GM11168 (cell line): ENCODE data around the gene NUSAP1.
"Not testable (repeated sequence)": the region's sequence is repeated elsewhere in the genome, so short reads cannot be mapped to it uniquely, and the experiment has no call there.

Source experiments
- in situ Hi-C: fragments of 300-500 bp; cut with MboI; formaldehyde crosslinking; loops from one replicate; pipeline ENCODE4 v1.12.0; 2022; ENCODE audit warnings: low sequenced_read_pairs; ENCODE audit not compliant: unreplicated experiment

NUSAP1 gene

GRCh38 chr15:41331833-41332193 lies 868 bp upstream of the NUSAP1 start:
- in situ Hi-C loops: no loop called here

- in situ Hi-C loops: no loop called here
Measured at GRCh38 chr15:41333026-41333562, 413 bp downstream of the NUSAP1 start.

GRCh38 chr15:41334293-41335120 lies 1.8 kb downstream of the NUSAP1 start:
- in situ Hi-C loops: no loop called here

DNA sequence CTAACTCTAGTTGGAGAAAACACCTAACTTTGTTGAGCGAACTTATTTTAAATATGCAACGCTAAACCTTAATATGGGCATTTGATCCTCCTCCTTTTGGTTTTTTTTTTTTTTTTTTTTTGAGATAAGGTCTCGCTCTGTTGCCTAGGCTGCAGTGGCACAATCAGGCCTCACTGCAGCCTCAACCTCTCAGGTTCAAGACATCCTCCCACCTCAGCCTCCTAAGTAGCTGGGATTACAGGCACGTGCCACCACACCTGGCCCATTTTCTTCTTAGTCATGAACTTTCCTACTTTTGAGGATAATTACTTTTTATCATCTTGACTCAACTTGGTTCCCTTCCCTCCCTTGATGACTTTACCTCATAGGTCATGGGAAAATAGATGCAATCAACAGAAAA lies 3.9 kb downstream of the NUSAP1 start:
- in situ Hi-C loops: no loop called here

DNA sequence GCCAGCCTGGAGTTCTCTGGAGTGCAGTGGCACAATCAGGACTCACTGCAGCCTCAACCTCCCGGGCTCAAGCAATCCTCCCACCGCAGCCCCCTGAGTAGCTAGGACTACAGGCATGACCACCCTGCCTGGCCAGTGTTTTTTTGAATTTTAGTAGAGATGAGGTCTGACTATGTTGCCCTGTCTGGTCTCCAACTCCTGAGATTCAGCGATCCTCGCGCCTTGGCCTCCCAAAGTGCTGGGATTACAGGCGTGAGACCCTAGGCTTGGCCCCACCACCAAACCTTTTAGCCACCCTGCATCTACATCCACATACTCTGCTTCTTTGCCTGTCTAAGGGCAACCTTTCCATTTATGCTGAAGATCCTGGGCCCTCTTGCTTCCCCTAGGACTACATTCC lies 4.4 kb downstream of the NUSAP1 start:
- in situ Hi-C loops: no loop called here

- in situ Hi-C loops: no loop called here
Measured at GRCh38 chr15:41337631-41338522, 5.2 kb downstream of the NUSAP1 start.

- in situ Hi-C loops: no loop called here
Measured at GRCh38 chr15:41340189-41340695, 7.6 kb downstream of the NUSAP1 start.

GRCh38 chr15:41341519-41341918 lies 8.8 kb downstream of the NUSAP1 start:
- in situ Hi-C loops: no loop called here

DNA sequence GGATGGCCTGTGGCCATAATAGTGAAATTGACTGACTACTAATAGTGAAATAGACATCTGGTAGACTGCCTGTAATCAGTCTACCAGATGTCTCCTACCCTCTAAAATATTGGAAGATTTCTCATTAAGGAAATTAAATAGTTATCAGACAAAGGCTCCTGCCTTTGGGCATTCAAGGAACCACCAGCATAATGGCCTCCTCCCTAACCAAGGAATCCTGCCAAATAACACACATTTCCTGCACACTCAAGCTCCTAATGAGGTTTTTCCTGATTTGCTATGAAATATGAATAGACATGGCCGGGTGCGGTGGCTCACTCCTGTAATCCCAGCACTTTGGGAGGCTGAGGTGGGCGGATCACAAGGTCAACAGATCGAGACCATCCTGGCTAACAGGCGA lies 14.6 kb downstream of the NUSAP1 start:
- in situ Hi-C loops: no loop called here

DNA sequence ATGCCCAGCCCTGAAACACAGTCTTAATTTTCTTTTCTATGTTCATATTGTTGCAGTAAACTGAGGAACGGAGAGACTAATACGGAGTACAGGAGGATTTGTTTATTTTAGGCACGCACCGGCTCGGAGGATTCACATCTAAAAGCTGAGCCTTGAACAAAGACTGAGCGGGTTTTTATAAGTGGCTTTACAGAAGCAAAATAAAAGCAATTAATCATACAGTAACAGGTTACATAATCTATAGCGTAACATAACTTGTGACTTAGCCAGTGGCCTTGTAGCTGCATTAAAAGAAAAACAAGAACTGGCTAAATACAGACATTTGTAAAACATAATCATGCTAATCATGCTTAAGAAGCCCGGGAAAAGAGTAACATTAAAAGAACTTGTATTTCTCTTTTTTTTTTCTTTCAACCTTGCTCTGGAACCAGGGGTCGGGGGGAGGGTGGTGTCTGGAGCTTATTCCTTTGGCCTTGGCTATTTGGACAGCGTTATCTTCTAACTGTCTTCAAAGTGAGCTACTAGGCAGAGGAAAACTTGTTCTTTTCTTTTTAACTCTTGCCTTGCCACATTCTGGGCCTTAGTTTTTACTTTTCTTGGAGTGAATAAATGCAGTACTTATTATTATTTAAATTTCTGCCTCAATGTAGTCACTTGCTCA lies 17.5 kb downstream of the NUSAP1 start:
- in situ Hi-C loops: no loop called here

- in situ Hi-C loops: no loop called here
Measured at GRCh38 chr15:41354371-41354770, 21.7 kb downstream of the NUSAP1 start.

DNA sequence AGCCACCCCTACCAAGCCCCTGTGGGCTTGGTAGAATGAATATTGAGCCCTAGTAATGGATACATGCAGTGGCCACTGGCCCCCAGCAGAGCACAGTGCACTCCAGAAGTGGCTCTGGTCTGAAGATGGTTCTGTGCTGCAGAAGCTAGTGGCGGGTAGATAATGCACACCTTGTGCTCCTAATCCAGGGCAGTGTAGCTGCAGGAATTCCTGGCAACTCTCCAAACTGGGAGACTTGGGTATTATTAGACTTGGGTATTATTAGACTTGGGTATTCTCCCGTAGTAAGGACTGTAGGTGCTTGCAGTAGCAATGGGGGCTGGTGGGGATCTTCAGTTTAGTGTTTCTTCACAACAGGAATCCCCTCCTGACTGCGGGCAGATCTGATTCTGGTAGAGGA lies 34.7 kb downstream of the NUSAP1 start:
- in situ Hi-C loops: no loop called here

DNA sequence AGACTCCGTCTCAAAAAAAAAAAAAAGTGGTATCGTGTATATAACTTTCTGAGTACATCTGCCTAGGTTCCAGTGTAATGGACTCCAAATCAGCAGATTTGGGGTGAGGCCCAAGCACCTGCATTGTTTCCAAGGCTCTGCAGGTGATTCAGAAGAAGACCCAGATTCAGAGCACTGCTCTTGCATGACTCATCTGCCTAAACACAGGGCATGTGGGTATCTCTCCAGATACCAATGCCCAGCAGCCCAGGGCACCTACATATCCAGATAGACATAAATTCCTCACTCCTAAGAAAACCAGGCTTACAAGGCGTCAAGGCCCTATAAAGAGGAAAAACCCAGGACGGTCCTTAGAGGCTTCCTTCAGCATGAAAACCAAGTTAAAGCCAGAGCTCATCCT lies 45.3 kb downstream of the NUSAP1 start:
- in situ Hi-C loops: no loop called here

- in situ Hi-C loops: not testable (repeated sequence)
Measured at GRCh38 chr15:41383974-41384749, 51.5 kb downstream of the NUSAP1 start.

- in situ Hi-C loops: no loop called here
Measured at GRCh38 chr15:41387646-41388045, 55.0 kb downstream of the NUSAP1 start.

GRCh38 chr15:41392659-41393058 lies 60.0 kb downstream of the NUSAP1 start:
- in situ Hi-C loops: no loop called here

DNA sequence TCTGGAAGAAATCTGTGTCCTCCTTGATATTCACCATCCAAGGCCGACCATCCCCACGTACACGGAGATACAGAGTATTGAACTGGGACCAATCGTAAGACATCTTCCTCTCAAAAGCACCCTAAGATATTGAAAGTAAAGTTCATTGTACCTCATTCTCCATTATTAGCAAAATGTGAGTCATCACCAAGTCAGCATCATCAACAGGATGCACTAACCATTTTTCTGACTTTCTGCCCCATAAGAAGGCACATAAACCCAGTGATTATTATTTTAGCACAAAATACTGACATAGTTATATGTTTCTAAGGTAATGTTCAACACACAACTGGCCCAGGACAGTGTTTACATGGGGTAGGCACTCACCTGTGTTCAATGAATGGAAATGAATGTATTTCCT lies 62.2 kb downstream of the NUSAP1 start:
- in situ Hi-C loops: no loop called here

GRCh38 chr15:41396111-41396510 lies 63.4 kb downstream of the NUSAP1 start:
- in situ Hi-C loops: no loop called here

DNA sequence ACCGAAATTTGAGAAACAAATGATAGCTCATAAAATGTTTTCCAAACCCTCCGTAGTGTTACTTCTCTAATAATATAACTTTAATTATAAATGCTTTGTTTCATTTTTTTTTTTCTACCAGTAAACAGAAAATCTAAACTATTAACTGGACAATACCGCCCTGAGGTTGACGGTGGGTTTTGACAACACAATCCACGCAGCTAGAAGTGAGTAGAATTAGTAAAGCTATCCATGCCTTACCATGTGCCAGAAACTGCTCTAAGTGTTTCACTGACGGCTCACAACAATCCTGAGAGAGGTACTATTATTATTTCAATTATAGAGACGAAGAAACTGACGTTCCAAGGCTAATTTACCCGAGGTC lies 69.2 kb downstream of the NUSAP1 start:
- in situ Hi-C loops: no loop called here

- in situ Hi-C loops: no loop called here
Measured at GRCh38 chr15:41407341-41407740, 74.7 kb downstream of the NUSAP1 start.
